NCI-H446 (cell line): ENCODE data around the gene ASIC5.

Experiments used
- DNase-seq, 2 experiments: peaks; one replicate each; lab custom pipeline; 2025; lab: John Stamatoyannopoulos, UW

The ASIC5 gene

DNA sequence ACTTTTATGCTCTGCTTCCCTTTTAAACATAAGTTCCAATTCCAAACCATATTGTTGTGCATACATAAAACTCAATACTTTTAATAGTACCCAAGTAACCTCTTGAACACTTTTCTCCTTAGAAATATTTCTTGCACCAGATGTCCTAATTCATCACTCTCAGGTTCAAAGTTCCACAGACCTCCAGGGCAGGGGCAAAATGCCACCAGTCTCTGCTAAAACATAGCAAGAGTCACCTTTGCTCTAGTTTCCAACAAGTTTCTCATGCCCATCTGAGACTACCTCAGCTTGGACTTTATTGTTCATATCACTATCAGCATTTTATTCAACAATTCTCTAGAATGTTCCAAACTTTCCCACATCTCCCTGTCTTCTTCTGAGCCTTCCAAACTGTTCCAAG, 13.7 kb upstream of the ASIC5 start:
- DNase-seq: no peak

DNA sequence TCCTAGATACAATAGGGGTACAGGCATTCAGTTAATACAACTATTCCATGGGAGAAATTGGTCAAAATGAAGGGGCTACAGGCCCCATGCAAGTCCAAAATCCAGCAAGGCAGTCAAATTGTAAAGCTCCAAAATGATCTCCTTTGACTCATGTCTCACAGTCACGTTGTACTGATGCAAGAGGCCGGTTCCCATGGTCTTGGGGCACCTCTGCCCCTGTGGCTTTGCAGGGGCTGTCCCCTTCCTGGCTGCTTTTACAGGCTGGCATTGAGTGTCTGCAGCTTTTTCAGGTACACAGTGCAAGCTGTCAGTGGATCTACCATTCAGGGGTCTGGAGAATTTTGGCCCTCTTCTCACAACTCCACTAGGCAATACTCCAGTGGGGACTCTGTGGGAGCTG, 12.5 kb upstream of the ASIC5 start:
- no peak for DNase-seq

DNA sequence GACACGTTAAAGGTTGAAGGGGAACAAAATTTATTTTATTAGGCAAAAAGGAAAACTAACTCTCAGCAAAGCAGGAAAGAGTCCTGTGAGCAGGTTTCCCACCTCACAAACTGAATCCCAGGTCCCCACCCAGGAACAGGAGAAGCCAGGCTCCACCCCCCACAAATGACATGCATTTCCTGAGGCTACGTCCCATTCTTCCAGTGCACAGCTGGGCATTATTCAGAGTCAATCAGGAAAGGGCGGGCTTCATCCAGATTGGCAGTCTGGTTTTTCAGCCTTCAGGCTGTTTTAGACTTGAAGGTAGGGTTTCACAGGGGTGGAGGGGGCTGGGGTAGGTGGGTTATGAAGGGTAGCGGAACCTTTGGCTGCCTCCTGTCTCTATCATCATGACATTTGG, 11.9 kb upstream of the ASIC5 start:
- DNase-seq: no peak

DNA sequence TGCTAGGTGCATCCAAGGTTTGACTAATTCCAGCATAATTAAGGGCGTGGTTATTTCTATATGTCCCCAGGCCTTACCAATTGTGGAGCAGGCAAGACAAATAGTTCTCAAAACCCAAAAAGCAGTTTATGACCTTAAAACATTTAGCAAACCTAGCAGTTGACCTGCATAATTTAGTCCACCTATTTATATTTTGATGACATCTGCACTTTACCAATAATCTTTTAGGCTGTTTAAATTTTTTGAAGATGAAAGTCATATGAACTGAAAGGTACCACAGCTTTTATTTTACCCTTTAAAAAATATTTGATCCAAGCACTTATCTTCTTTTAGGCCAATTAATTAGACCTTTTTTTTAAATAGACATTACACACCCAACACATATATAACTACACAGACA, 9.8 kb upstream of the ASIC5 start:
- no peak for DNase-seq

DNA sequence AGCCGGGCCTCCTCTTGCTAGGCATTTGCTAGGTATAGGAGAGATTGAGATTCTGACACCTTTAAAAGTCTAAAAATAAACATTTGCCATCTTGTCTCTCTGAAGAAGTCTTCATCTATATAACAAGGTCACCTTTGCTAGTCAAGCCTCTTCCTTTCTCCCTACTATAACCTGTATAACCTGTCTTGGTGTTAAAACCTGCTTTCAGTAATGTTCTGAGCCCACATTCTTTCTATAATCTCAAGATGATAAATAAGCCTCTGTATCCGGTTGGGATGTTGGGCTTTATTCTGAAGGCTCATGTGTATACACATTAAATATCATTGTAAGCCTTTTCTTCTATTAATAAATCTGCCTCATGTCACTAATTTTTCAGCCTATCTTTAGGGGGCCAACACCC, 10.2 kb downstream of the ASIC5 start:
- no peak for DNase-seq

DNA sequence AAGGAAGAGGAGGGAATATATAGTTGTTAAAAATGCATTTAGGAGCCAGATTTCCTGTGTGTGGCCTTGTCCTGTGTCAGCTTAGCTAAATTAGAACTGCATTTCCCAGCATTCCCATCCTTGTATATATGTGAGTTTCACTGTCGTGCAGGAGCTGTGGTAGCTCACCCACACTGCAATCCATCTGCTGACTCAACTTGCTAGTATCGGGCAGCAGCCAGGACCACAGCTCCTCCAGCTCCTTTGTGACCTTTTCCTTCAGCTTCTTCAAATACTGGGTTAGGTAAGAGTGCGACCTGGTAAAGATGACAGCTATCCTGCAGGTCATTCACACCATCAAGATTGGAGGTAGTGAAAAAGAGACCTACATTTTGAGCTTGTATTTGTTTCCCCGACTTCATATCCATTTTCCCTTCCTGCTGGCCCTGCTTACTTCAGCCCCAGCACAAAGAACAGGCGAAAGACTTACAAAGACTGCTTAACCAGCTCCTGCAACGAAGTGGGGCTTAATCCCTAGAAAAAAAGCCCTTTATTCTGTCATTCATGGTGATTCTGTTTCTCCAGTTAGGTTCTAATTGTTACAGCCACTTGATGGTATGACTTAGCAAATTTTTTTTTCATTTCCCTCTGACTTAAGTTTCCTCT, 11.4 kb downstream of the ASIC5 start:
- DNase-seq: no peak

DNA sequence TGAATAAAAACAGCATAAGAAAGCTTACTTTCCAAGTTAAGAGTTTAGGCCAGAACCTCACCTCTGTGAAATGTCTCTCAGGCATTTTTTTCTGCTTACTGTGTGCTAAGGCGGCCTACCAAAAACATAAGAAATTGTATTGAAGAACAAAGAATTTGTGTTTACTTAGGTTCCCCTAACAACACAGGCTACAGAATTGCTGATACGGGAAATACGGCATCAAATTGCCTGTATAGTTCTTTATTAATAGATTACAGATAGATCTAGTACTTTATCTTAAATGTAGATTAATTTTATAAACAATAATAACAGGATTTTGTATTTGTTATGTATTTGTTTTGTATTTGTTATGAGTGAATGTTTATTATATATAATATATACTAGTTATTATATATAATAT, 12.9 kb downstream of the ASIC5 start:
- DNase-seq: no peak

DNA sequence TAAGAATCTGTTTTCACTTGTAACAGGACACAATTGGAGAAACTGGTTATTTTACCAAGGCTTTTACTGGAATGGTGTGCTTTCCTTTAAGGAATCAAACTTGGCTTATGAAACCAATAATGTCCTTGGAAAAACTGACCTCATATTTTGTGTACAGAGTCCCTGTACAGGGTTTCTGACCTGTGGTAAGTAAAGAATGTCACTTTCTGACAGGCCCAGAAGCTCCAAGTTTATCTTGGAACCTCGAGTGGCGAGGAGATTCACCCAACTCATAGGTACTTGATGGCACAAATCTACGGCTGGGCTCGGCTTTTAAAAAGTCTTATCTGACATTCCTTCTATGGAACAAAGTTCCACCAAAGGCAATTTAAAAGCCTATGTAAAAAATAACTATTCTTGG, 17.0 kb downstream of the ASIC5 start:
- DNase-seq: no peak

DNA sequence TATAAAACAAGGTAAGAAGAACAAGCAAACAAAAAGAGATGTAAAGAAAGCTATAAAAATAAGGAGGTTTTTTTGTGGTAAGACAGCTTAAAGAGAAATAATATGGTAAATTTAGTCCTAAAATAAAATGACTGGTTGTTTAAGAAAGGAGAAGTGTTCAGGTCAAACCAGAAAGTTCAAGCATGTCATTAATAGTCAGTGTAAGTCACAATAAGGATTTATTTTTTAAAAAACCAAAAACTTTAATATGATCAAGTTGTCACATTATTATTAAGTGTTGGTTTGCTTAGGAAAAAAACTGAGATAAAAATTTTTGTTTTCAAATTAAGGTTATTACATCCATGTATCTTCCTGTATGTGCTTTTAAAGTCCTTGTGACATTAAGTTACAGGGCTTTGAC, 19.1 kb downstream of the ASIC5 start:
- DNase-seq: no peak

DNA sequence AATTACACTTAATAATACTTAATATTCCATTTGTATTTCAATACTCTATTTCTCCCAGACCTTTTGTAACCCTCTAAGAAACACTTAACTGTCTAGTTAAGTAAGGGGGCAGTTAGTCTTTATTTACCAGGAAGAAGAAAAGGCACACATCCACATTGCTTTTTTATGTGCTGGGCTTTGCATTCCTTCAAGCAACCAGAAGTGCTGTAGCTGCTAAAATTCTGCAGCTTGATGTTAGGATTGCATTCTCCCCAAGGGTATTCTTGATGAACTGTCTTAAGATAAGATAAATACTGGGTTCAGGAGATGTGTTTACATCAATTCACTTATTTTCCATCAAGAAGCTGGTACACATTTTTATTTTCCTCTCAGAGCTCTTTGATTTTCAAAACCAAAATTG, 24.0 kb downstream of the ASIC5 start:
- DNase-seq: no peak

DNA sequence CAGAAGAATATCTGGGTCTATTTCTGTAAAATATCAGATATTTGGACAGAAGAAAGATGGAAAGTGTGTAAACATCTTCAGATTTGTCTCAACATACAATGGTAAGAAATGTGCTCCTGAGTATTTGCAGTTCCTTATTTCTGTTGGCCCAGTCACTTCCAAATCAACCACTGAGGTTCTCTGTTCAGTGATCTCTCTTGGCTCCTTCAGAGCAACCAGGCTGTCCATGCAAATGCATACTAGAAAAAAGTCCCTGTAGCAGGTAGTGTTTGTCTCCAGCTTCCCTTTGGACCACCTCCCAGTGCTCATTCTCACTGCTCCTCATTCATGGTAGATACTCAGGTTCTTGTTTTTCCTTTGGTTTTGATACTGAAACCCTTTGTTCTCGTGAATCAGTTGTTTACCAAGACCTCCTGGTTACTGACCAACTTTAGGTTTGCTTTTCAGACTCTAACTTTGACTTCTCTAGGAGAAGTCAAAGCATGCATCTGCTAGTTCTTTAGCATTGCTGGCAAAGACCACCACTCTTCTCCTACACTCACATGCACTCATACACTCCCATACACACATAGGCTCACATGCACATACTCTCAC, 28.8 kb downstream of the ASIC5 start:
- DNase-seq: no peak

DNA sequence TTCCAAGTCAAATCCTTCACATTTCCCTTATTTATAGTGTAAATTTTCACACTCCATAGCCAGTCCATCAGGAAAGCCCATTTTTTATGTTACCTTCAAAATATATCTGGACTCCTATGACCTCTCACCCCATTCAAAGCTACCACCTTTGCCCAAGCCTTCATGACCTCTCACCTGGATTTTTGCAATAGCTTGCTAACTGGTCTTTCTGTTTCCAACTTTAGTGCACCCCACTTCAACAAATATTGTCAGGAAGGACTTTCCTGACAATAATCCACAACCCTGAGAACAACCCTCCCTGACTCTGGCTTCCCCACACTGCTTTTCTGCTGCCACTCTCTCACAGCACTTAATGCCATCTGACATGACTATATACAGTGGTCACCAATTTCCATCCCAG, 33.4 kb downstream of the ASIC5 start:
- DNase-seq: no peak

DNA sequence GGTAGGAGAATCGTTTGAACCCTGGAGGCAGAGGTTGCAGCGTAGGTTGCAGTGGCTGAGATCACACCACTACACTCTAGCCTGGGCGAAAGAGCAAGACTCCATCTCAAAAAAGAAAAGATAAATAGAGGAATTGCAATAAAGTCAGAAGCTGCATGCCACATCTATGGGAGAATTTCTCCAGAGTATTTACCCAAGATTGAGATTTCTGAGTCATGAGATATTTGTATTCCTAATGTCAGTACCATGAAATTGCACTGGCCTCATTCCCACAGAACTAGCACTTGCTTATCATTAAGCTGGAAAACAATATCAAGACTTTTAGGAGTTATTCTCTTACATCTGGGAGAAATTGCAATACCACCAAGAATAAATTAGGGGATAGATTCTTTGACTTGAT, 37.4 kb downstream of the ASIC5 start:
- no peak for DNase-seq

DNA sequence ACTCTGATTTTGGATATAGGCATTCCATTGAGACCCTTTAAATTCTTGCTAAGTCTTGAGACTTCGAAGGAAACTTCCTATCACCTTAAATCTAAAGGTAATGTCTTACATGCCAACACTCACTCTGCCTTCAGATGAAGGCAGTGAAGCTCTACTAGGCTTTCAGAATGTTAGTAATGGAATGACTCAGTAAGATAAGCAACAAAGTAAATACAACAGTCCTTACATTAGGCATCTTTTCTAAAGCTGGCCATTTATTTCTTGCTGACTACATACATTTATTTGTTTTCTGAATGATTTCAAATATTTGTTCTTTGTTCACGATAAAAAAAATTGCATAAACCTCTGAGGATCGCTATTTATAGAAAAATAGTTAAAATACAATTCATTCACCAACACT, 43.5 kb downstream of the ASIC5 start:
- no peak for DNase-seq

DNA sequence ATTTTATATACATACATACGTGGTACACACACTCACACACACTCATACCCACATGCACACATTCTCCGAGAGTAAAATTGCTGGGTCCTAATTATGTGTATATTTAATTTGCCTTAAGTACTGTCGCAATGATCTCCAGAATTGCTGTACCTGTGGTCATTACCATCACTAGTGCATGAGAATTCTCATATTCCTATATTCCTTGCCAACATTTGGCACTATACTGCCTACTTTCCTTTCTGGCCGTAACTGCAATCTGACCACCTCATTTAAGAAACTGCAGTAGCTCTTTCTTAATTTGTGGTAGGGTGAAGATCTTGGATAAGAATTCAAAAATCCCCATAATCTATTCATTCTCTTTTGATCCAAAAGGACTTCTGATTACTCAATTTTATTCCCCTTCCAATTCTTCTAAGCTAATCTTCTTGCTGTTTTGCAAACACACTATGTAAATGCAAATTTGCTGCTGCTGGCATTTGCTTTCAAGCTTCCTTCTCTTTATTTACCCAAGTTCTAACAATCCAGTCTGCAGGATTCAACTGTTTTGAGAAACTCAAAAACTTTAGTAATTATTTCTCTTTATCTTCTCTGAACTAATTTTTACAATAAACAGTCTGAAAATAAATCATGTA, 45.1 kb downstream of the ASIC5 start:
- no peak for DNase-seq

DNA sequence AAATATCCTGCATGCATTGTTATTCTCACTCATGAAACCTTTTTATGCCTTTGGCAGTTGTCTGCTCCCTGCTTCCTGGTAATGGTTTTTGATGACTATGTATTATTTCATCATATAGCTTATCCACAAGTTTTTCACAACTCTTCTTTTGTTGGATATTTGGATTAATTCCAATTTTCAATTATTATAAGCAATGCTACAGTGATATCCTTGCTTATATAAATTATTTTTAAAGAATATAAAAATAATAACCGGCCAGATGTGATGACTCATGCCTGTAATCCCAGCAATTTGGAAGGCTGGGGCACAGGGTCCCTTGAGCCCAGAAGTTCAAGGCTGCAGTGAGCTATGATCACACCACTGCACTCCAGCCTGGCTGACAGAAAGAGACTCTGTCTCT, 47.0 kb downstream of the ASIC5 start:
- DNase-seq: no peak

DNA sequence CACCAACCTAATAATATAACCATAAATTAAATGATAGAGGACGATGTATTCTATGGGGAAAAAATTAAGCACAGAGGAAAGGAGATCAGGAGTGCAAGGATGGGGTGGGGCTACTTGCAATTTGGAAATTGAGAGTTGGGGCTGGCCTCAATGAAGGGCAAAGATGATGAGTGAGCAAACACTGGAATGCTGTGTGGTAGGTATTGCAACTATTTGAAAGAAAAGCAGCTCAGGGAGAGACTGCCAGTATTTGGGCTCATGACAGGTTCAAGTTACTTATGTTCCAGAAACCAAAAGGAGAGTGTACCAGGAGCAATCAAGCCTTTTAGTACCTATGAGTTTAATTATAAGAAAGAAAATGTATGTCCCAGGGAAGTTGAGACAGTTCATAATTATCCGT, 47.4 kb downstream of the ASIC5 start:
- DNase-seq: no peak

DNA sequence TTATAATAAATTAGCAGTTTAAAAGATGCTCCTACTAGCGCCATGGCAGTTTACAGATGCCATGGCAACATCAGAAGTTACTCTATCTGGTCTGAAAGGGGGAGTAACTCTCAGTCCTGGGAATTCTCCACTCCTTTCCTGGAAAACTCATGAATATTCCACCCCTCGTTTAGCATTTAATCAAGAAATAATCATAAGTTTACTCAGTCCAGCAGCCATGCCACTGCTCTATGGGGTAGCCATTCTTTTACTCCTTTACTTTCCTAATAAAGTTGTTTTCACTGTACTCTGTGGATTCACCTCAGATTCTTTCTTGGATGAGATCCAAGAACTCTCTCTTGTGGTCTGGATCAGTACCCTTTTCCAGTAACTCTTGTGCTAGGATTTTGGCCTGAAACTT, 55.0 kb downstream of the ASIC5 start:
- no peak for DNase-seq

DNA sequence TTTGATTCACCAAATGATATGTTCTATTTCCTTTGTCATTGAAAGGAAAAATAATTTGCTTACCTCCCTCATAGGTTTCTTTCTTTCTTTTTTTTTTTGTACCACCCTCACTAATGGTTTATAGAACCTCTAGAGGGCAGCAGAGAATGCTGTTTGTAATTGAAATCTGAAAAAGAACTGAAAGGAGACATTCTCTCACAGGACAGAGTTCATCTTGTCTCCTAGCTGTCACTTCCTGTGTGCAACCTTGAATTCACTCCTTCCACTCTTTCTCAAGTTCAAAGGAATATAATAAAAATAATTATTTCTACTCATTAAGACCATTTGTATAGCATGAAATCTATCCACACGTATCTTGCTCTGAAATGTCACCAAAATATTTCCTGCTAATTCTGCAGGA, 56.2 kb downstream of the ASIC5 start:
- peak; percentile 63 to 76 for DNase-seq

DNA sequence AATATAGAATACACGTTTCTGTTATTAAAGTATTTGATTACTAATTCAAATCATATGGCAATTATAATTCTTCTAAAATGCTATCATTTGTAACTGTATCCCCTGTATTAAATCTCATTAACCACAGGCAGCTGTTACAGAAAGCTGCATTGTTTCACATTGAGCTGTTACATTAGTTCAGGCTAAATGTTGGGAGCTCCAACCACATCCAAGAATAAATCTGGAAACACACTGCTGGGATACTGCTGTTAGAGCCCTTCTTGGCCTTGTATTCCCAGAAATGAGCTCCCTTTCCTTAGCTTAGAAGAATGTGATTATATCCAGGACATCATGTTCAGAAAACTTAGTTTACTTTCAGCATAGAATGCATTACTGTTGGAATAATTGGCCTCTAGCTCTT, 59.1 kb downstream of the ASIC5 start:
- no peak for DNase-seq

DNA sequence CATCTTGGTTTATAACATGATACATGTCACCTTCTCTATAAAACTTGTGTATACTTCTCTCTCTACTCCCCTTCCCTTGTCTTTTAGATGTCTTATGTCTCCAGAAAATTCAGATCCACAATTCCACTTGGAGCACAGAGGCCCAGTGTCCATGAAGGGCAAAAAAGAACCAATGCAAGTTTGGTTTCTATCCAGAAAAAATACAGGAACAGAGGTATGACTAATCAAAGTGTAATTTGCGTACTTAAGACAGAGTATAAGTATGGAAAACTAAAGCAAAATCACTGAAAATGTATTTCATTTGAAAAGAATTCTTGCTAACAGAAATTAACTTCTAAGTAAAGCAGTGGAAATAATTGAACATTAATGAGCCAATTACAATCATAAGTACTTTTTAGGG, 61.1 kb downstream of the ASIC5 start:
- DNase-seq: no peak

DNA sequence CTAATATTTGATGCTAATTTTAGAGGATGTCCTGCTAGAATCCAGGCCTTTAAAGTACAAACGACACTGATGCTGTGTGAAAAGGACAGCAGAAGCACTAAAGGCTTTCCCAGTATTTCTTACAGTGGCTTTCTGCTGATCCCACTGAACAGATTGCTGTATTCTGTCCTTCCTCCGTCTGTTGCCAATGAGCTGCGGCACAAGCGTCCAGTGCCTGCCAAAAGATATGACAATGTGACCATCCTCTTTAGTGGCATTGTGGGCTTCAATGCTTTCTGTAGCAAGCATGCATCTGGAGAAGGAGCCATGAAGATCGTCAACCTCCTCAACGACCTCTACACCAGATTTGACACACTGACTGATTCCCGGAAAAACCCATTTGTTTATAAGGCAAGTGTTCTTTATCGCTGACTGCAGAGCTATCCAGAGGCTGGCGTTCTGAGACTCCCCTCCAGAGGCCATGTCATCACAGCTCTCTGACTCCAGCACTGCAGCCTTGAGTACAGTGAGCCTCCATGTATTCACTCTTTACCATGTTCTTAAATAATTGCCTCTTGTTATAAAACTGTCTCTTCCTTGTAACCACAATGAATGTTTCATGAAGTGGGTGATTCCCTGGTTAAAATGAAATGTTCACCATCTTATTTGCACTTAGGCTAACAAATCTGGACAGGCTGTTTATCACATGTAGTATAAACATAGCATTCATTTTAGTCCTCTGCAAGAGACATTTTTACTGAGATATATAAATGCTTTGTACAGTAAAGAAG, 63.7 kb downstream of the ASIC5 start:
- no peak for DNase-seq

DNA sequence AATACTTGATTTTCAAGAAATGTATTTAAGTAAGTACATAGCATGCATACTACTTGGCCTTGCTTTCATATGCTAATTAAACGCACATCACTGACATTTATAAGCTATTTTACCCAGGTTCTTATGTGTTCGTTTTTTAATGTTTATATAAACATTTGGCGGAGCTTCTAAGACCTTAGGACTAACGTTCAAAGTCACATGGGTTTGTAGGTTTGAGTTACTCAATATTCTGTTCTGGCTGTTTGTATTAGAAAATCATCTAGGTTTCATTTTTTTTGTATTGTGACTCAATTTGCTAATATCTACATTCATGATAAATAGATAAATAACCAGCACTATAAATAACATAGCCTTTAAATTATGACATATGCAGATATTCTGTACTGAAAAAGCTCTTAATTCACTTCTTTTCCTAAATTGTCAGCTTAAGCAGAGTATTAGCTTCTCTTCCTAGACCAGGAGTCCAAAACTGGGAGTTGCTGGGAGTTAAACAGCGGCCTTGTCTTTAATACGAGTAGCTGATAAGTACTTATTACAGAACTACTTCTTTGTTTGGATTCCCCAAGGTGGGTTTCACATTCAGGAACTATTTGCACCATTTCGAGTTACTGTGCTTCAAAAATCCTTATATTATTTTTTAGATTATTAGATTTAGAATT, 65.3 kb downstream of the ASIC5 start:
- no peak for DNase-seq
